Renal cortex interstitium (tissue), 15 donors: ENCODE results near the gene DPT. TPM values are rescaled to one million over a fixed set of nuclear protein-coding genes. Genes with fewer than 3 reads are reported as not detected.
"Not testable (repeated sequence)": the region's sequence is repeated elsewhere in the genome, so short reads cannot be mapped to it uniquely, and the experiment has no call there.

Experiments used
- DNase-seq, 11 donors: peaks; one replicate each; pipeline ENCODE4 v3.0.0-alpha.2; 2013; ENCODE audit warnings: low read depth in 9 of 11, low spot score in 4 of 11; ENCODE audit errors: extremely low read depth in 1 of 11
- long read RNA-seq, 16 experiments: transcript quantifications; one replicate each; lab custom pipeline, GENCODE V29; 2026
- polyA plus RNA-seq, 3 donors: library from polyadenylated mRNA; unstranded; fragments of 120-200 nt; gene quantifications; one replicate each; pipeline ENCODE4 v1.2.1, GENCODE V29; 2013; ENCODE audit not compliant: insufficient read length in 3 of 3

DPT gene
- under 1 TPM in 2 of 3 donors, not detected in 1; 0.12 to 0.19 TPM for polyA plus RNA-seq
- long read RNA-seq, donor 1, result 0 reads
- long read RNA-seq, donor 2, result 0 reads
- long read RNA-seq, donor 3, result 0 reads
- long read RNA-seq, donor 4, result 0 reads
- long read RNA-seq, donor 5, result 0 reads
- long read RNA-seq, donor 6, result 0 reads
- long read RNA-seq, donor 7, partial matches to known transcripts, result 0 of 2 reads
- long read RNA-seq, donor 7, other reads (novel, unspliced or antisense), result 0 of 2 reads
- long read RNA-seq, donor 8, result 0 reads
- long read RNA-seq, donor 9, result 0 reads
- long read RNA-seq, donor 10, result 0 reads
- long read RNA-seq, donor 11, result 0 reads
- long read RNA-seq, donor 12, result 0 reads
- long read RNA-seq, donor 13, result 0 reads
- long read RNA-seq, donor 14, partial matches to known transcripts, result 0 of 1 reads
- long read RNA-seq, donor 14, other reads (novel, unspliced or antisense), result 0 of 1 reads
- long read RNA-seq, donor 15, result 0 reads
- long read RNA-seq, donor 16, result 0 reads

DNA sequence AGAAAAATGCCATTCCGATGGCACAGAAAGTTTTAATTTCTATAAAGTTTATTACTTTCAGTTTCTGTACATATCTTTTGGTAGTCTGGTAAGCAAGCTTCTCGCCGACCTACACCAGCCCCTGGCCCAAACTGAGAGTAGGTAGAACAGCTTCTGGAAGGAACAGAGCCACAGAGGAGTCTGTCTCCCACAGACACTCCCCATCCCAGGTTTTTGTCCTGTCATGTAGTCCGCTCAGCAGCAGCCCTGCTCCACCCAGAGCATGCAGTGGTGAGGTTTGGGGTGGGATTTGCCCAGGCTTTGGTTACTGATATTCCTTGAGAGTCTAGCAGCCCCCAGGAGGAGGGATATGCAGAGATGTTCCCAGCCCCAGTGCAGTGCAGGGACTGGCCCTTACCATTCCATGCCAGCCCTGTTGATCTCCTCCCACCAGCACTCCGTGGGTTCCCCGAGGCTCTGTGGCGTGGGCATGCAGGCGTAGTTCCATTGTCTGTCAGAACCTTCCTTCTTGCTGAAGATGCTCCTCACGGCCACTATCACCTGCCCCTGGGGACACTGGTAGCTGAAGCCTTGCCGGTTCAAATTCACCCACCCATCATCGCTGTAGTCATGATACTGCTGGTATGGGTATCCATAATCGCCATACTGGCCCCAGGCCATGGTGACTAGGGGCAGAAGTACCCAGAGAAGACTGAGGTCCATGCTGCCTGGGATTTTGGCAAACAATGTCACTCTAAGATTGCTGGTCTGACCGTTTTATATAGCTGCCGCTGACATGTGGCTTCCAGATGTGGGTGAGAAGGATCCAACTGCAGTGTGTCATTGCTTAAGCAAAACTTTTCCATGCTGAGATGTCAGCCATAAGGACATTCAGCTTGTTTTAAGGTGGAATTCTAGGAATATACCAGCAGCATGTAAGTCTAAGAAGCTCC, at the start of gene DPT:
DPT (minus strand) TSS at position 734 of the 932 bp plus-strand sequence; CDS start at position 702, 32 bp downstream.
- no peak for DNase-seq

DNA sequence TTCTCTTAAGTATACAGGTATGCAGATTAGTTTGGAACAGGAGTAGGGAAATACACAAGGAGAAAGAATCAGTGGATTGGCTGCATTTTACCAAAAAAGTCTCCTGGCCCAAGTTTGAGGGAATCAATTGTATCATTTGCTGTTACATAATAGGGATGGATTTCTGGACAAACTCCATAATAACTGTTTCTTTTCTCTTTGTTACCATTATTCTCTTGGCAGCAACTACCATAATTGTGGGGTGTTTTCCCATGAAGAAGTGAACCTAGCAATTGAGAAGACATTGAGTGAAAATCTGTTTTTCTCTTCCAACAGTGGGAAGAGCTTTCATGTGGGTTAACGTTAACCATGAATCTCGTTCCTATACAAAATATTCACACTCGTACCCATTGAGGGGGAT, 46.4 kb upstream of the DPT start:
- no peak for DNase-seq

DNA sequence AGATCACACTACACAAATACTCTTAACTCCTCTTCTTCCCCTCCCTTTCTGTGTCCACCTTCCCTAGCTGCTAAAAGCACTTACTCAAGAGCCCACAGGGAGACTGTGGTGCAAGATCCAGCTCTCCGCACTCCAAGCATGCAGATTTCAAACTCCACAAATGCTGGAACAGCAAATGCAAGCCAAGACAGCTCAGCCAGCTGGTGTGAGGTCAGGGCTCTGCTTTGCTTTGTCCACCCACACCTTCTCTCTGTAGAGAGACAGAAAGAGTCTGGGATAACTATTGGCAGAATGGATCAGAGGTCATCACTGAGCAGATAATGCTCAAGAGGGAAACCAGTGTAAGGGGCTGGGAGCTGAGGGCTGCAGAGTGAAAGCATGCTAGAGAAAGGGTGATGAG, 45.2 kb upstream of the DPT start:
- DNase-seq, result no peak

DNA sequence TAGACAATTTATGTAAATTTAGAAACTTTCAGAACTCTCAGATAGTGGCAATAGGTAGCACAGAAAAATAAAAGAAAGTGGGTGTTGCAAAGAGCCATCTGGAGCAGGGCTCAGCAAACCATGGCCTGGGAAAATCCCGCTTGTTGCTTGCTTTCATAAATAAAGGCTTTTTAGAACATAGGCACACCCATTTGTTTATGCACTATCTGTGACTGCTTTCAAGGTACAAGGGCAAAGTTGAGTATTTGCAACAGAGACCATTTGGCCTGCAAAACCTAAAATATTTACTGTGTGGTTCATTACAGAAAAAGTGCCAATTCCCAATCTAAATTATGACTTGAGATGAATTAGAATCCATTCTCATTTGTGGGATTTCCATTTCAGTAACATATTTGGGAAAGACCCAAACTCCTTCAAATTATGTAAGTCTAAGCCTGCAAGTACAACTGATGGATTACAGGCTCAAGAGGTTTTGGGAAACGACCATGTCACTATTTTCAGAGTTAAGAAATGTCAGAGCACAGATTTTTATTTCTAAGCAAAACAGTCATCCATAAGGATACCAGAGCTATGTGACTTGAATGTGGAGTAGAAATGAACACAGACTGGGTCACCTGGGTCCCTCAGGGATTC, 43.5 kb upstream of the DPT start:
- no peak for DNase-seq

- no peak for DNase-seq
Measured at GRCh38 chr1:168771104-168771630, 42.2 kb upstream of the DPT start.

DNA sequence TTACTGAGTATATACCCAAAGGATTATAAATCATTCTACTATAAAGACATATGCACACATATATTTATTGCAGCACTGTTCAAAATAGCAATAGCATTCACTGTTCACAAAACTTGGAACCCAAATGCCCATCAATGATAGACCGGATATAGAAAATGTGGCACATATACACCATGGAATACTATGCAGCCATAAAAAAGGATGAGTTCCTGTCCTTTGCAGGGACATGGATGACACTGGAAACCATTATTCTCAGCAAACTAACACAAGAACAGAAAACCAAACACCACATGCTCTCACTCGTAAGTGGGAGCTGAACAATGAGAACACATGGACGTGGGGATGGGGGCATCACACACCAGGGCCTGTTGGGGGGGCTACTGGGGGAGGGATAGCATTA, 40.9 kb upstream of the DPT start:
- DNase-seq, result not testable (repeated sequence)

DNA sequence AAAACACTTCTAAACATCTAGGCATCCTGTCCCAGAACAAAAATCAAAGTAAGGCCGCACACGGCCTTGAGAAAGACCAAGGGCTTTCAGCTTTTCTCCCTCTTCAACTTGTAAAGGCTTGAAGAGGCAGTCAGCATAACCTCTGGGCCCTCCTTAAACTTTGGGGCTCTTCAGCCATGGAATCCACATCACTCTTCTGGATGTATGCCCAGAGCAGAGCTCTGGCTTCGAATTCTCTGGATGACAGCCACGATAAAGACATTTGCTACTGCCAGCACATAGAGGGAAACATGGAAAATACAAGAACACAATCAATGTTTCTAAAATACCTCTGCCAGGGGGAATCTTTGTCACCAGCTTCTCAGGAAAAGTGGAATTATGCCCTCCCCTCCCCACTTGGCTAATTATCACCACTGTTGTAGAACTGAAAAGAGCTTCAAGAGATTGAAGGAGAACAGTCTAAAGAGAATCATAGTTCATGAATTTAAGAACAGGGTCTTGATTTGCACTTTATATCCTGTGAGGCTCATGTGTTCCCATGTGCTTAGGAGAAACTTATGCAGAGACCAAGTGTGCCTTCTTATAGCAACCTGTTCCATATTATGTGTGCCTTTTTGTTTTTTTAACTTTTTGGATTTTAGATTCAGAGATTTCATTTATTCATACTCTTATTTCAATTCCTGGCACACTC, 39.0 kb upstream of the DPT start:
- no peak for DNase-seq

DNA sequence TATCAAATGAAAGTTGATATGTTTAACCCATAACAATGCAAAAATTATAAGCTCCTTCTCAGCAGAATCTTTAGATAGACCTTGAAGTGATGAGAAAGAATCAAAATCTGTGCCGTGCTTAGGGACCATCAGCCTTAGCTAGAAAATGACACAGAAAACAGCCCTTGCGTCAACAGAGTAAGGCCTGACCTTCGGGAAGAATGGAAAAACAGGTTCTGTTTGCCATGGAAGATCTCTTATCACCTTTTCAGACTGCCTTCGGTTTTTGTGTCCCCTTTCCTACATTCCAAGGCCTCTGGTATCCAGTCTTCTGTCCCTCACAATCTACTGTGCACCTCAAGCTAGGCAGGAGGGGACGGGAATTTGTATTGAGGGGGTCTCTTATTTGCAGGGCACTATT, 37.6 kb upstream of the DPT start:
- no peak for DNase-seq

GRCh38 chr1:168763031-168763430, 34.0 kb upstream of the DPT start:
- DNase-seq, result no peak

DNA sequence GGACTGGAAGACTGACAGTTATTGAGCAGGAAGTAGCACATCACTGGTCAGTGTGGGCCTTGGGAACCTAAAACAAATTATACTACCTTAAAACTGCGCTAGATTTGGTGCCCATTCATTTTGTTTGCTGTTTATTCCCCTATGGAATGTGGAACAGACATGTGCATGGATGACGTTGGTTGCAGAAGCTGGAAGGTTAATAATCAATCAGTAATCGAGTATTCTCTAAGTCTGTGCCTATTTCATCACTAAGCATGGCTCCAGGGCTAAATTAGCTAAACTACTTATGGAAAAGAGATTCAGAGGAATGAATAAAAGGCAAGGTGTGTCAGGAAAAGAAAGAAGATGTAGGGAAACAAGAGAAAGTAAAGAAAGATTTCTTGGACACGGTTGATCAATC, 33.5 kb upstream of the DPT start:
- no peak for DNase-seq

- no peak for DNase-seq
Measured at GRCh38 chr1:168760781-168761180, 31.8 kb upstream of the DPT start.

DNA sequence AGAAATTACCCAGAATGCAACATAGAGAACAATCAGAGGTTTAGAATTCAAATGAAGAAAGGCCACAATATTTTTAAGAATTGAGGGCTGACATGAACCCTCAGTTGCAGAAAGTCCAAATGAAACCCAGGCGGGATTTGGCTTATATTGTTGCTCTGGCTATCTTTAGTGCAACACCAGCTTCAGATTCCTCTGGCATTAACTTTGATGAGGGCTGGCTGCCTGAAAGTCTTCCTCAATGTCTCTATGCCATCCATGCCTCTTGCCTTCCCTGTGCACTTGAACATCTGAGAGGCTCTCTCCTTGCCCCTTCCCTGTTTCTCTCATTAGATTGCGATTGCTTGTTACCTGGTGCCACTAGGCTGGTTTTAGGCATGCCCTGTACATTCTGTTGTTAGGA, 31.2 kb upstream of the DPT start:
- DNase-seq, result no peak

DNA sequence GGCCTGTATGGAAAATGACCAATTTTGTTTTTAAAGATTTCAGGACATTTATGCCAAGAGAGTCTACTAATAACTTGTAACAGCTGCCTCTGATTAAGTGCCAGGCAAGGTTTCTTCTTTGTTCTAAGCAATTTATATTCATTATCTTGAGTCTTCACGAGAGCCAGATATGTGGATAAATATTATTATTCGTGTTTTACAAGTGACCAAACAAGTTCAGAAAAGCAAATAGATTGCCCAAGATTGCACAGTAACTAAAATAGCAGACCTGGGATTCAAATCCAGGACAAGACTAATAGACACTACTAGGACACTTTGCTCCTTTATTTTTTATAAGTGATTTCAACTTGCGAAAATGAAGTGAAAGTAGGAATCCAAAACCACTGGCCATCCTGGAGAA, 30.1 kb upstream of the DPT start:
- no peak for DNase-seq

GRCh38 chr1:168758503-168758902, 29.5 kb upstream of the DPT start:
- no peak for DNase-seq

DNA sequence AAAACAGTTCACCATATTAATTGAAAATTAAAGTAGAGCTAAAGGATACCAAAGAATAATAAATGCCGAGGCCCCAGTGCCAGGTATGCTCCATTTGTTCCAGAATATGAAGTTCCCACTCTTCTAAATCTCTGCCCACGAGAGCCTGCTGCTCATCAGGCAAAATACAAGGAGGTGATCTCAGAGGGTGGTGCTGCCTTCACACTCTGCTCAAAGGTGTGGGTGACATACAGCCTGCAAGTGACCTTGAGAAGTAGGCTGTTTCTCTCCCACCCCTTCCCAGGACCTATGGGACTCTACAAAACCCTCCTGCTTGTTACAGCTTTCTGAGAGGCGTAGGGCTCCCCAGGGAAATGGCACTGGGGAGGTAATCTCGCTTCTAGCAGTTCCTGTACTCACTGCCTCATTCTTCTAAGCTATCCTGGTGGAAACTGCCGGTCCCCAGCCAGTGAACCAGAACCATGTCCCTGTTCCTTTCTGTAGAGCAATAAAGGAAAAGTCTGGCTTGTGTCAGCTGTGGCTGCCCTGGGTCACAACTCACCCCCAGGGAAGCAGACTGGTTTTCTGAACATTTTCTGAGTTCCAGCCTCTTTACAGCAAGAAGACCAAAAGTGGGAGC, 26.9 kb upstream of the DPT start:
- DNase-seq, result peak in 3 of 11 donors; percentile 19 to 49 (median 22)

- no peak for DNase-seq
Measured at GRCh38 chr1:168752171-168752832, 23.3 kb upstream of the DPT start.

- peak in 2 of 11 donors; percentile 35 to 45 for DNase-seq
Measured at GRCh38 chr1:168751195-168751650, 22.2 kb upstream of the DPT start.
